GM12878 (cell line): ENCODE data around the gene NRXN3. TPM values are rescaled to one million over a fixed set of nuclear protein-coding genes. Genes with fewer than 3 reads are reported as not detected.

Source experiments
- ATAC-seq: fragments of 200-7000 bp; cut with Tn5 transposase; 3 replicates; pipeline ENCODE4 v1.9.1; 2020; ENCODE audit warnings: mild to moderate bottlenecking, moderate library complexity
- BruUV-seq: library from RNA; stranded (reverse); fragments of 400-500 nt; replicated peaks from 2 replicates; lab custom pipeline; 2021; lab: Mats Ljungman, UMichigan
- CTCF ChIA-PET: fragments of 300-600 bp; sonication (Branson Sonifier 250); formaldehyde crosslinking; extraction: SDS; loops from one replicate; lab custom pipeline; 2021; ENCODE audit warnings: inconsistent platforms; lab: Yijun Ruan, JAX
- POLR2A ChIA-PET: fragments of 350-600 bp; formaldehyde crosslinking; extraction: SDS; loops from one replicate; lab custom pipeline; 2021; ENCODE audit warnings: inconsistent platforms; lab: Charles Lee
- RAD21 ChIA-PET: fragments of 300-600 bp; sonication (Branson Sonifier 250); formaldehyde crosslinking; loops from one replicate; lab custom pipeline; 2023; ENCODE audit warnings: antibody characterized with exemption; ENCODE audit not compliant: unreplicated experiment; lab: Charles Lee
- SMC1A ChIA-PET: fragments of 300-600 bp; sonication (Branson Sonifier 250); formaldehyde crosslinking; loops from one replicate; lab custom pipeline; 2023; ENCODE audit not compliant: unreplicated experiment, uncharacterized antibody; lab: Charles Lee
- DNase-seq: peaks from one replicate; pipeline ENCODE4 v3.0.0-alpha.2; 2011; ENCODE audit warnings: low read depth, low spot score
- FAIRE-seq: peaks from 3 replicates; lab custom pipeline; 2011; peaks lifted over from hg19 to GRCh38; lab: Jason Lieb, UNC
- H2AFZ ChIP-seq: 2 replicates; pipeline ENCODE4 v1.6.0; 2011; ENCODE audit warnings: low read depth, low read length, control low read depth; ENCODE audit not compliant: control insufficient read depth
- H3K27ac ChIP-seq: 2 replicates; pipeline ENCODE4 v1.5.1; 2011; ENCODE audit warnings: control low read depth; ENCODE audit not compliant: control insufficient read depth, insufficient read depth
- H3K27me3 ChIP-seq, 2 experiments: replicated peaks in 1 of 2; 2 replicates each; pipeline versions ENCODE4 v1.6.0 to v1.6.1; 2011; ENCODE audit warnings: low read length in 1 of 2; ENCODE audit not compliant: control insufficient read depth in 2 of 2, insufficient read depth in 2 of 2
- H3K36me3 ChIP-seq, 2 experiments: 2 replicates each; pipeline ENCODE4 v1.5.1; 2011; ENCODE audit warnings: low read length in 1 of 2; ENCODE audit not compliant: control insufficient read depth in 2 of 2, insufficient read depth in 2 of 2
- H3K4me1 ChIP-seq: 2 replicates; pipeline ENCODE4 v1.6.1; 2011; ENCODE audit warnings: mild to moderate bottlenecking, low read length, moderate library complexity, mixed read lengths; ENCODE audit not compliant: control insufficient read depth, insufficient read depth
- H3K4me2 ChIP-seq: 2 replicates; pipeline ENCODE4 v1.6.0; 2011; ENCODE audit warnings: control low read depth; ENCODE audit not compliant: control insufficient read depth, insufficient read depth
- H3K4me3 ChIP-seq: fragments of 200-600 bp; sonication (generic); 2 replicates; pipeline ENCODE4 v1.5.1; 2016
- H3K79me2 ChIP-seq: 2 replicates; pipeline ENCODE4 v1.6.0; 2011; ENCODE audit warnings: low read length; ENCODE audit not compliant: control insufficient read depth, insufficient read depth
- H3K9ac ChIP-seq: 2 replicates; pipeline ENCODE4 v1.8.0; 2011; ENCODE audit warnings: low read length, control low read depth, mixed read lengths; ENCODE audit not compliant: control insufficient read depth, insufficient read depth
- H3K9me3 ChIP-seq: replicated peaks from 3 replicates; pipeline ENCODE4 v1.5.1; 2011; ENCODE audit warnings: mild to moderate bottlenecking, low read length; ENCODE audit not compliant: control insufficient read depth, insufficient read depth
- H4K20me1 ChIP-seq: 2 replicates; pipeline ENCODE4 v1.6.0; 2011; ENCODE audit not compliant: control insufficient read depth, insufficient read depth
- EP300 ChIP-seq, 2 experiments: fragments of 150-350 bp in 1 of 2; IDR thresholded peaks; 2 replicates each; pipeline ENCODE4 v1.6.1; 2011 to 2012; ENCODE audit warnings: low read depth in 2 of 2, low read length in 2 of 2, borderline replicate concordance in 1 of 2, improper control_type of control experiment in 1 of 2, inconsistent platforms in 1 of 2; ENCODE audit not compliant: control insufficient read depth in 1 of 2
- MAX ChIP-seq: IDR thresholded peaks from 2 replicates; pipeline ENCODE4 v1.6.1; 2012; ENCODE audit warnings: low read depth, low read length, improper control_type of control experiment
- NFXL1 ChIP-seq: fragments of 450-650 bp; IDR thresholded peaks from 2 replicates; pipeline ENCODE4 v1.6.1; 2017; ENCODE audit warnings: antibody characterized with exemption, mild to moderate bottlenecking, borderline replicate concordance
- NKRF ChIP-seq: fragments of 450-650 bp; conservative IDR thresholded peaks from 2 replicates; pipeline ENCODE4 v1.6.1; 2017; ENCODE audit warnings: mild to moderate bottlenecking, moderate library complexity
- NR2F1 ChIP-seq: fragments of 450-650 bp; conservative IDR thresholded peaks from 2 replicates; pipeline ENCODE4 v1.6.1; 2017; ENCODE audit warnings: mild to moderate bottlenecking
- RAD21 ChIP-seq: IDR thresholded peaks from 2 replicates; pipeline ENCODE4 v1.6.1; 2011; ENCODE audit warnings: mild to moderate bottlenecking, low read depth, low read length, moderate library complexity; ENCODE audit not compliant: insufficient read depth
- RCOR1 ChIP-seq: conservative IDR thresholded peaks from 2 replicates; pipeline ENCODE4 v1.6.1; 2012; ENCODE audit warnings: low read depth, low read length, improper control_type of control experiment
- SIX5 ChIP-seq: IDR thresholded peaks from 2 replicates; pipeline ENCODE4 v1.6.1; 2011; ENCODE audit warnings: mild to moderate bottlenecking, low read depth, low read length, moderate library complexity; ENCODE audit not compliant: severe bottlenecking
- SMC3 ChIP-seq: IDR thresholded peaks from 2 replicates; pipeline ENCODE4 v1.6.1; 2011; ENCODE audit warnings: low read length, improper control_type of control experiment, borderline replicate concordance
- TBL1XR1 ChIP-seq: IDR thresholded peaks from 2 replicates; pipeline ENCODE4 v1.6.1; 2012; ENCODE audit warnings: low read depth, low read length, improper control_type of control experiment
- USF2 ChIP-seq: IDR thresholded peaks from 2 replicates; pipeline ENCODE4 v1.6.1; 2011; ENCODE audit warnings: low read depth, low read length, improper control_type of control experiment, borderline replicate concordance
- WRNIP1 ChIP-seq: IDR thresholded peaks from 2 replicates; pipeline ENCODE4 v1.6.1; 2011; ENCODE audit warnings: low read depth, low read length, improper control_type of control experiment, borderline replicate concordance
- YBX1 ChIP-seq: fragments of 450-650 bp; IDR thresholded peaks from 2 replicates; pipeline ENCODE4 v1.6.1; 2016; ENCODE audit warnings: antibody characterized with exemption
- YY1 ChIP-seq: IDR thresholded peaks from 2 replicates; pipeline ENCODE4 v1.6.1; 2011; ENCODE audit warnings: low read depth, mild to moderate bottlenecking, low read length
- WGBS: methylation state at CpG from one replicate; pipeline ENCODE4 v1.1.6; 2016; ENCODE audit warnings: low lambda C conversion rate; ENCODE audit not compliant: insufficient replicate concordance, insufficient coverage; ENCODE audit errors: missing lambda C conversion rate; 5-methylcytosine and 5-hydroxymethylcytosine counted together
- in situ Hi-C: fragments of 300-500 bp; cut with MboI; formaldehyde crosslinking; loops from 9 replicates; pipeline ENCODE4 v1.14.3; 2018; ENCODE audit warnings: mixed read lengths
- intact Hi-C: fragments of 100-400 bp; cut with micrococcal nuclease; formaldehyde crosslinking; loops from one replicate; pipeline ENCODE4 v1.14.2; 2022; ENCODE audit not compliant: unreplicated experiment
- polyA plus RNA-seq, 11 experiments: library from polyadenylated mRNA; depleted of rRNA in 4 of 11; unstranded in 6 of 11; stranded (reverse) in 5 of 11; fragments of >200 nt; fragmentation: Nextera tagmentation in 4 of 11; fragmentation: Illumina TruSeq in 1 of 11; extraction: Ambion mirVana in 4 of 11; extraction: Trizol in 1 of 11; gene quantifications; 1 replicate in 1 of 11; 2 replicates in 10 of 11; pipeline versions ENCODE4 v1.2.1 to v1.2.3, GENCODE V29; 2011 to 2016; ENCODE audit warnings: inconsistent platforms in 2 of 11, missing spikeins in 2 of 11, low read depth in 1 of 11
- total RNA-seq, 4 experiments: library from RNA; depleted of rRNA in 3 of 4; stranded (reverse); fragments of >200 nt in 3 of 4; fragmentation: Illumina TruSeq in 1 of 4; extraction: Trizol in 1 of 4; gene quantifications; 2 replicates each; pipeline versions ENCODE4 v1.2.1 to v1.2.3, GENCODE V29; 2013 to 2021

Gene NRXN3
- total and polyA plus RNA-seq, 10 of the 15 experiments (the other 5 are each of a cell fraction or from before 2014, with no cell fraction given), result 0.52 to 3.3 (median 1.4) TPM

GRCh38 chr14:79680087-79680486 is 1509.9 kb downstream of the NRXN3 start:
- RAD21 ChIA-PET, result no interaction called here
- no TSS peak for BruUV-seq
- Histone ChIP-seq H2AFZ (no peak overlapping the region), H4K20me1 (no peaks in the 10 kb centered on the region), H3K27ac (no peak overlapping the region), H3K9me3 (no peaks in the 10 kb centered on the region), H3K36me3 (no peaks in the 10 kb centered on the region), H3K4me2 (no peak overlapping the region), H3K9ac (no peak overlapping the region), H3K79me2 (no peaks in the 10 kb centered on the region), H3K27me3 (no peaks in the 10 kb centered on the region), H3K4me3 (no peak overlapping the region), H3K4me1 (no peaks in the 10 kb centered on the region)
- no peak for DNase-seq
- SMC1A ChIA-PET, result no interaction called here
- CTCF ChIA-PET, result no interaction called here
- no peak for TF ChIP-seq RAD21
- no peak for TF ChIP-seq NKRF
- no peak for TF ChIP-seq MAX
- TF ChIP-seq SMC3, result no peak
- TF ChIP-seq EP300 (IDR thresholded peaks at IDR 0.05; ENCODE audit: borderline replicate concordance in 1 of 2, control insufficient read depth in 1 of 2, low read depth in 2 of 2, low read length in 2 of 2), result no peak
- no peak for TF ChIP-seq NFXL1
- TF ChIP-seq TBL1XR1, result no peak
- TF ChIP-seq USF2, result no peak
- TF ChIP-seq SIX5, result no peak
- no peak for TF ChIP-seq YY1
- no peak for TF ChIP-seq NR2F1
- TF ChIP-seq WRNIP1, result no peak
- TF ChIP-seq YBX1, result no peak
- no peak for TF ChIP-seq RCOR1
- POLR2A ChIA-PET, result no interaction called here
- ATAC-seq, result no peak
- 25% methylated on average over 5 of the region's 5 CpGs for WGBS
- in situ Hi-C loops (no loop called here), intact Hi-C loops (no loop called here)
- peak; percentile 18 for FAIRE-seq
